Activated CD4-positive, alpha-beta T cell treated with anti-CD3 and anti-CD28 coated beads, Interleukin-2, amount 50 U/mL, for 4 hours (primary cell): ENCODE data around the gene CHRNA5.
A peak's percentile ranks its signal among the peaks of the same experiment; 100 is the strongest.

ENCODE experiments used
- DNase-seq, 2 experiments: peaks; one replicate each; pipeline ENCODE4 v3.0.0-alpha.2; 2020

CHRNA5 gene

GRCh38 chr15:78620527-78621421, 55.5 kb downstream of the CHRNA5 start, which contains the start of gene CHRNA3:
Gene CHRNA3 (minus strand): TSS chr15:78620996. CDS start chr15:78620794, 202 bp downstream.
- no peak for DNase-seq

DNA sequence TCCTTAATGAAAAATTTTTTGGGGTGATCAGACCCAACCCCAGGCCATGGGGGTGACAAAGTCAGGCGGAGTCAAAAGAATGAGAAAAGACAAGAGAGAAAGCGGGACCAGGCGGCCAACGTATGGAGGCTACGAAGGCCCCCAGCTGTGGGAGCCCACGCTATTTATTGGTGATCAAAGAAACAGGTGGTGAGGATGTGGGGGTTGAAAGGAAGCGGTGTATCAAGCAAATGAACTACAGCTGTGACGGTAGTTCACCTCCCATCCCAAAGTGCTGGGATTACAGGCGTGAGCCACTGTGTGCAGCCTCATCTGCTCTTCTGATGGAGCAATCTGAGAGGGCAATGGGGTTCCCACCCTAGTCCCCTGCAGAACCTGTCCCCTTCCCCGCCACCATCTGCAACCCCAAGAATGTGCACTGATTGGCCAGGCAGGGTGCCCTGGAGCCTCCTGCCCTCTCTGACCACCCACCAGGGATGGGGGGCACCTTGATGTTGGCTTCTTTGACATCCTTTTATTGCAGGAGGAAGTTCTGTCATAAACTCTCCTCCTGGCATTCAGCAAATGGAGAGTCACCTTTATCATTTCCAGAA, 56.6 kb downstream of the CHRNA5 start:
- no peak for DNase-seq

DNA sequence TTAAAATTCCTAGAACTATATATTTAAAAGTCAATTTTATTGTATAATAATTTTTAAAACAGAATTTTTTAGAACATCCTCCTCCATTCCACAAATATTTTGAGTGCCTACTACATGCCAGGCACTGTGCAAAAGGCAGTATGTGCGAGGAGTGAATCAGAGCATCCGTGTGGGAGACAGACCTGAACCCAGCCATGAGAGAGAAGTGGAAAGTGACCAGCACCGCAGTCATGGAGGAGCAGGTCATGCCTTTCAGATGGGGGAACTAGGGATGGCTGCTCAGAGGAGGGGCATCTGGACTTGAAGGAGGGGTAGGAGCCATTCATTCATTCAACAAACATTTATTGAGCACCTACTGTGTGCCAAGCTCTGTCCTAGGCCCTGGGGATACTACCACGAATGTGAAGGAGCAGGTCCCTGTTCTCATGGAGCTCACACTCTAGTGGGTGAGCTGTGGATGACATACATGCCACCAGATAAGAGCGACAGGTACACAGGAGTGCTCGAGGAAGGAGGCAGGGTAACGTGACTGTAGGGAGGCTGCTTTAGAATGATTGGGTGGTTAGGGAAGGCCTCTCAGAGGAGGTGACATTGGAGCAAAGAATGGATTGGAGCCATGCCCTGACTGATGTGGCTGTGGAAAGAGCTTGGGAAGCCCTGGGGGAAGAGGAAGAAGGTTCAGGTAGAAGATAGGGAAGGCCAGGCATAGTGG, 58.6 kb downstream of the CHRNA5 start:
- no peak for DNase-seq

- DNase-seq, result no peak
Measured at GRCh38 chr15:78624651-78625590, 59.6 kb downstream of the CHRNA5 start.

DNA sequence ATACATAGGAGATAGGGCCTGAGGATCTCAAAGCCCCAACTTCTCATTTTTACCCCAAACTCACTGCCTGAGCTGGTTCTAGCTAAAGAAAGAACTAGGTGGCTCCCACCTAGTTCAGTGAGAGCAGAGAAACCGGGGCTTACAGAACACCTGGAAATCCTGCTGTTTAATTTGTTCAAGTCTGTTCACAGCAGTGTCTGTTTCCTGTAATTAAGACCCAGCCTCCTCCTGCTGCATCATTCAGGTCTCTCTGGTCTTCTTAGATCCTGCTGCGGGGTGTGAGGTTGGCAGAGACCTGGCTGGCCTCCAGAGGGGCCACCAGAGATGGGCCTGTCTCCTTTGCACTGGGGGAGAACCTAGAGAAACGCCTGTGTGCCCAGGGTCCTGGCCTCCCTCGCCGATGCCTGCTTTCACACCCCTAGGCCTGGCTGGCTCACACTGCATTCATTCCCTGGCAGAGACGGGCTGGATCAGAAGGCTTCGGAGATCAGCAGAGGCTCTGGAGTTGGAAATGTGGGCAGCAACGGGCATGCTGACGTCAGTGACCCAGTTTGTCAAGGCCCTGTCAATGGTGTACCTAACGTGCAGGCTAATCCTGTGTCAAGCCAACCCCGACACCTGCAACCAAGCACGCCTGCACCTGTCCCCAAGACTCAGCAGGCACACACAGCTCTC, 60.4 kb downstream of the CHRNA5 start:
- no peak for DNase-seq

DNA sequence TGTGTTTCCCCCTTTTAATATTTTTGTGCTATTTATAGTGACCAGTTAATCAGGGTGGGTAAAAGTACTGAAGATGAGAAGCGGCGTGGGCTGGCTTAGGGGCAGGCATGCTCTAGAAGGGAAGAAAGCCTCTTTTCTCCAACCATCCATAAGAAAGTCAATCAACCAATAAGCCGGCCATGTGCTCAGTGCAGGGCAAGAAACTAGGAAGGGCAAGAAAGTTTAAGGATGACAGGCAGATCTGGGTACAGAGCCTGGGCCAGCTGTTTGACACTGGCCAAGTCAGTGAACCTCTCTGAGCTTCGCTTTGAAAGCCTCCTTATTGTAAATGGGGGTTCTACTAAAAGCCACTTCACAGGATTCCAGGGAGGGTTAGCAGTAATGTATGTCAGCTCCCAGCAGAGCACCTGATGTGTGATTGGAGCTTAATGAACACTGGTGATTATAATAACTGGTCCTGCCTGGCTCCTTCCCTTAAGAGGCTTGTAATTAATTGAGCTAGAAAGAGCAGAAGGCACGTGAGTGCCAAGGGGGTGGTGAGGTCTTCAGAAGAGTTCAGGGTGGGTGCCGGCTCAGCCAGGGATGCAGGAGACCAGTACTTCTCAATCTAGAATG, 61.2 kb downstream of the CHRNA5 start:
- DNase-seq, result no peak

DNA sequence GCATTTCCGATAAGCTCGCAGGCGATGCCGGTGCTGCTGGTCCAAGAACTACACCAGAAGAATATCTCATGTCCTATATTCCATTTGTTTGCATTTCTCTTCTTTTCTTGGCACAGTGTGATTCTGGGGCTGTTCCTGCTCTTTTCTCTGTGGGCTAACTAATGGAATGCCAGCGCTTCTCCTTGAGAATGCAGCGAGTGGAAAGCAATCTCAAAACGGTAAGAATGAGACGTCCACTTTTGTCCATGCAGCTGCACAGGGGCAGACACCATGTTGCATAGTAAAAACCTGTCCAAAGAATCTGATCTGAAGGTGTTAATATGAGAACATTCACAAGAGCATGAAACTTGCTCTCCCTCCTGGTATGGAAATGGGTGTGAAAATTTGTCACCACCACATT, 62.0 kb downstream of the CHRNA5 start:
- no peak for DNase-seq

DNA sequence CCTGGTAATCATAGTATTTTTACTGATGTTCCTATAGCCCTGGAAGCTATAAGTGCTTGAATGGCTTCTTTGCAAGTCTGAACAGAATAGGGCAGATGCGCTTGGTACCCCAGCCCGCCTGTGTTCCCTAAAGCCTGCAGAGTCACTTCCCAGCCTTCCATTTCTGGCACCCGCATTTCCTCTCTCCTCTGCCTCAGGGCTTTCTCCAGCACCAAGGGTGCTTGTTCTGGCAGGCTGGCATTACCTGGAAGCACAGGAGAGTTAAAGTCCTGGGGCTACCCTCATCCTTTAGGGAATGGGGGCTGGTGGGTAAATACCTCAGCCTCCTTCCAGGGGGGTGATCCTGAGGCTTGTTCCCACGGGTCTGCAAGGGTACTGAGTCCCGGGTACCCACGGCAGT, 62.9 kb downstream of the CHRNA5 start:
- DNase-seq, result no peak

GRCh38 chr15:78629031-78629715, 63.9 kb downstream of the CHRNA5 start:
- DNase-seq, result no peak

DNA sequence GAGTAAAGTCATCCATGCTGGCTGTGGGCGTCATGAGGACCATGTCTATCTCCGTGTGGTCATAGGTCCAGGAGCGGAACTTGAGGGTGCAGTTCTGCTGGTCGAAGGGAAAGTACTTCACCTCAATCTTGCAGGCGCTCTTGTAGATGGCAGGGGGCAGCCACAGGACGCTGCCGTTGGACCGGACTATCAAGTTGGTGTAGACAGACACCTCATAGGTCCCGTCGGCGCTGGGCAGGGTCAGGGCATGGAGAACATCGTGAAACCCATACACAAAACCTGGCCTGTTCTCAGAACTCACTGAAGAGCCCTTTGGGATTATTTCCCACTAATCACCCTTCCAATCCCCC, 64.4 kb downstream of the CHRNA5 start:
- no peak for DNase-seq

DNA sequence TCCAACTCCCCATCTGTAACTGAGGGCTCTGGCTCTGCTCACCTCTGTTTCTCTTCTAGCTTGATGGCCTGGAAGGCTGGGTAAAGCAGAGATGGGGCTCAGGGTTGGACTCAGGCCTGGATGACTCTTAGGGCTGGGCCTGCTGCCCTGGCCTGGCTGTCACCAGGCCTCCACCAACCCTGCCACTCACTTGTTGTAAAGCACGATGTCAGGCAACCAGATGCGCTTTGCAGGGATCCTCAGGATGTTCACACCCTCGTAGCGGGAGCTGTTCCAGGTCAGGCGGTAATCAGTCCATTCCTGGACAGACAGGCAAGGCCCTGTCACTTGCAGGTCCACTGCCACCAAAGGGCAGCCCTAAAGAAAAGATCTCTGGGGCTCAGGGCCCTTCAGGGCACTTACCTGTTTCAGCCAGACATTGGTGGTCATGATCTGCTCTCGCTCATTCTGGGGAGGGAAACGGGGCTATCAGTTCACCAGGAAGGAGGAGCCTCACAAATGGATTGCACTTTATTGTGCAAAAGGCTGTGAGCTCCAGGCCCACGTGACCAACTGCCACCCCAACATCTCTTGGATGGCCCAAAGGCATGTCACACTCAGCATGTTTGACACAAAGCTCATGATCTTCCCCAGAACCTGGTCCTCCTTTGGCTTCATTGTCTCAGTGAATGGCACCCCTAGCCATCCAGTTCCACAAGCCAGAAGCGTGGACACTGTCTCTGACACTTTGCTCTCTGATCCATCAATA, 65.7 kb downstream of the CHRNA5 start:
- no peak for DNase-seq

GRCh38 chr15:78633348-78633747, 68.0 kb downstream of the CHRNA5 start:
- no peak for DNase-seq

GRCh38 chr15:78634210-78635145, 69.2 kb downstream of the CHRNA5 start:
- no peak for DNase-seq

DNA sequence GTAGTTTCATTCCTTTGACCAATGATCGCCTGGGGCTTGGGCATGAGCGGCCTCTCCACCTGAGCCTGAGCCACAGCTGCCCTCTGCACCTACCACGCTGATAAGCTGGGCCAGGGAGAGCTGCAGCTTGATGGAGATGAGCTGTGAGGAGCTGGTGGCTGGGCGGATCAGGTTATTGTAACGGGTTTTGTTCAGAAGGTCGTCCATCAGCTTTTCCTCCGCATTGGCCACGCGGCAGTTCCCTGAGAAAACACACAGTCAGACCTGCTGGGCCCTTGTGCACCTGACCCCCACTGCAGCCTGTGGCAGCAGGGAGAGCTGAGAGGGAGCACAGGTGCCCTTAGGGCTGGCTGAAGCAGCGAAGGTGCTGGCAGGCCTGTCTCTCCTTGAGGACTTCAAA, 70.0 kb downstream of the CHRNA5 start:
- no peak for DNase-seq

DNA sequence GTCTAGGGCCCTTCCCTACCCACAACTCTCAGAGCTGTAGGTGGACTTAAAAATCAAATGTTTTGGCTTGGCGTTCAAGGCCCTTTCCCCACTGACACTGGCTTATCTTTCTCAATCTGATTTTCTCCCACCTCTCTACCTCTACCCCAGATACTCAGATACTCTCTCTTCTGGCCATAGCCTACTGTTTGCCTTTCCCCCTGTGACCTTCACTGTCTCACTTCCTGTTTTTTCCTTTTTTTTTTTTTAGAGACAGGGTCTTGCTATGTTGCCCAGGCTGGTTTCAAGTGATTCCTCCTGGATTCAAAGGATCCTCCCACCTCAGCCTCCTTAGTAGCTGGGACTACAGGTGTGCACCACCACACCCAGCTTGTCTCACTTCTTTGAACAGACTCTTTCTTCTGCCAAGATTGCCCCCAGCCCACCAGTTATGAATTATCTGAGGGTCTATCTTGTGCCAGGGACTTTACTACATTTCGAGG, 71.1 kb downstream of the CHRNA5 start:
- no peak for DNase-seq

DNA sequence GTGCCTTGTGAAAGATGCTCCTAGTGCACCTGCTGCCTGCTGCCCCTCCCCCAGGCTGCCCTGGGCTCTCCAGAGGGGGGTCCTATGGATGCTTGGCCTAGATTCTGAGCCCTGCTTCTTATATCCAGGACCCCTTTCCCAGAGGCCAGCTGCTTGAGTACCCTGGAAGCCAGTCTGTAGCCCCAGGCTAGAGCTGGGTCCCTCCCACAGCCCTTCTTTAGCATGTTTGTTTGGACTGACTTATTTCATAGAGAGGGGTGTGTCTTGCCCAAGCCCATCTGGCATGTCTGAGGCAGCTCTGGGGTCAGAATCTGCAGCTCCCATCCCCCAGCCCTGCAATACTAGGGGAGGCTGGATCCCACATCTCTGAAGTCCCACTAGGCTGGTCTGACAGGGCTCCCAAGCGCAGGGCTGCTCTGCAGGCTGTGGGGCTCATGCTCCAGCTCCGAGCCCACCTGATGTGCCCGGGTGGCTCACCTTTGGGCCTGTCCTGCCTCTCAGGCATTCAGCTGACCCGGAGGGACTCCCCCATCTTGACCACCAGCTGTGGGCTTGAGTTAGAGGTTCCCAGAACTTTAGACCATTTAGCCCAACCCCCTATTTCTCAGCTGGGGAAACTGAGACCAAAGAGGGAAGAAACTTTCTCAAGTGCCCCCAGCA, 72.6 kb downstream of the CHRNA5 start:
- DNase-seq, result no peak

- peak in 1 of 2 experiments; percentile 18 for DNase-seq
Measured at GRCh38 chr15:78638658-78639314, 73.5 kb downstream of the CHRNA5 start.
